Heart left ventricle (tissue), 16 donors: ENCODE measurements around the gene LARP7. TPM values are rescaled to one million over a fixed set of nuclear protein-coding genes. Genes with fewer than 3 reads are reported as not detected.

Experiments
- ATAC-seq, 4 donors: fragments of 200-7000 bp; cut with Tn5 transposase; one replicate each; pipeline ENCODE4 v1.9.1; 2020 to 2022; ENCODE audit warnings: moderate library complexity in 4 of 4, mild to moderate bottlenecking in 3 of 4, moderate number of reproducible peaks in 1 of 4
- DNase-seq, 5 donors: peaks; one replicate each; pipeline ENCODE4 v3.0.0-alpha.2; 2020
- H3K27ac ChIP-seq, 12 donors: fragments of 200-600 bp; sonication (generic) in 4 of 12; one replicate each; pipeline versions ENCODE4 v1.5.0 to v1.8.0; 2016 to 2022; ENCODE audit warnings: mild to moderate bottlenecking in 2 of 12
- H3K27me3 ChIP-seq, 9 donors: fragments of 200-600 bp; sonication (generic) in 2 of 9; one replicate each; pipeline versions ENCODE4 v1.5.1 to v1.8.0; 2016 to 2022; ENCODE audit warnings: mild to moderate bottlenecking in 3 of 9
- H3K36me3 ChIP-seq, 9 donors: fragments of 200-600 bp; sonication (generic) in 2 of 9; one replicate each; pipeline versions ENCODE4 v1.5.0 to v1.8.0; 2018 to 2022; ENCODE audit warnings: mild to moderate bottlenecking in 2 of 9
- H3K4me1 ChIP-seq, 12 donors: fragments of 200-600 bp; sonication (generic) in 4 of 12; one replicate each; pipeline versions ENCODE4 v1.5.0 to v1.8.0; 2016 to 2022; ENCODE audit warnings: mild to moderate bottlenecking in 3 of 12
- H3K4me3 ChIP-seq, 12 donors: fragments of 200-600 bp; sonication (generic) in 4 of 12; one replicate each; pipeline versions ENCODE4 v1.5.0 to v1.8.0; 2017 to 2022; ENCODE audit warnings: mild to moderate bottlenecking in 9 of 12, moderate library complexity in 4 of 12
- H3K9me3 ChIP-seq, 12 donors: fragments of 200-600 bp; sonication (generic) in 4 of 12; one replicate each; pipeline versions ENCODE4 v1.5.0 to v1.8.0; 2016 to 2022; ENCODE audit warnings: mild to moderate bottlenecking in 1 of 12
- CTCF ChIP-seq, 12 donors: fragments of 200-600 bp; sonication (generic) in 4 of 12; IDR thresholded peaks; one replicate each; pipeline versions ENCODE4 v1.5.0 to v1.8.0; 2018 to 2022; ENCODE audit warnings: antibody characterized with exemption in 12 of 12, mild to moderate bottlenecking in 5 of 12
- POLR2A ChIP-seq, 2 donors: fragments of 450-650 bp; IDR thresholded peaks; one replicate each; pipeline ENCODE4 v1.6.1; 2017; ENCODE audit warnings: antibody characterized with exemption in 2 of 2, mild to moderate bottlenecking in 2 of 2, moderate library complexity in 2 of 2
- WGBS, 4 donors: extraction: QIAGEN DNeasy Blood & Tissue Kit in 2 of 4; methylation state at CpG; one replicate each; pipeline versions ENCODE4 v1.1.5 to v1.1.7; 2013 to 2018; 5-methylcytosine and 5-hydroxymethylcytosine counted together
- intact Hi-C, 10 donors: fragments of 100-400 bp; cut with DNase I; formaldehyde crosslinking; loops; one replicate each; pipeline versions ENCODE4 v1.11.1 to v1.14.2; 2022
- long read RNA-seq, 3 donors: library from polyadenylated mRNA; unstranded; transcript quantifications; one replicate each; pipeline ENCODE4 v2.0.0, GENCODE V29; 2020 to 2021
- polyA plus RNA-seq, 2 donors: library from polyadenylated mRNA; stranded (reverse); fragments of 200-250 nt; gene quantifications; one replicate each; pipeline ENCODE4 v1.2.3, GENCODE V29; 2013
- total RNA-seq, 9 donors: library from RNA; depleted of rRNA in 2 of 9; stranded (reverse); fragments of >200 nt in 2 of 9; fragmentation: NEBNext Ultra II Directional in 3 of 9; extraction: Animal tissue kit (Norgen Biotek cat#: 25700) in 3 of 9; gene quantifications; one replicate each; pipeline versions ENCODE4 v1.1.0 to v1.2.4, GENCODE V29; 2016 to 2023
- donor health status: ischemic (EF 13 %, LVEDD 7.1; RV severe dilation, severe dysfunction).
- donor health status: healthy with polysubstance abuse.
- donor health status: DM: no; HTN: yes; CAD: no.
- donor health status: DM: no; HTN: no; CAD: no.
- donor health status: ischemic (EF 25% LVEDD 6.9; RV normal size, moderate dysfunction).
- donor health status: ischemic (EF 25% LVEDD 5.7; RV mildly dilated, moderate dysfunction).
- donor health status: healthy.
- donor health status: DM: yes; HTN: yes; CAD: no.
- donor health status: ischemic (EF 35%, LVEDD 5.7; RV mildly dilated, moderate dysfunction).
- donor health status: nonischemic (EF 11% LVEDD 7.7; RV severe dilation, severe dysfunction).
- donor health status: DM: yes; HTN: yes; CAD: no.
- donor health status: PGD.
- donor health status: ischemic (EF 29% LVEDD 5.4; RV normal size, mild dysfunction).
- donor health status: nonischemic (EF 23%, LVEDD 6.1; RV moderate dilation, normal function).

The LARP7 gene
- total RNA-seq = 10 to 100 TPM; 43.0 to 70.0 (median 50.3) TPM
- 10 to 100 TPM; 43.3 to 73.0 TPM for polyA plus RNA-seq
- long read RNA-seq, donor 1, transcript LARP7-202 (13 exons, 2,286 nt) = major isoform, 5 of 36 reads
- long read RNA-seq, donor 1, partial matches to known transcripts = 13 of 36 reads
- long read RNA-seq, donor 1, other reads (novel, unspliced or antisense) = 11 of 36 reads
- long read RNA-seq, donor 2, partial matches to known transcripts = 15 of 18 reads
- long read RNA-seq, donor 2, other reads (novel, unspliced or antisense) = 2 of 18 reads
- long read RNA-seq, donor 3, transcript LARP7-201 (13 exons, 2,164 nt) = major isoform, 5 of 30 reads
- long read RNA-seq, donor 3, partial matches to known transcripts = 13 of 30 reads
- long read RNA-seq, donor 3, other reads (novel, unspliced or antisense) = 7 of 30 reads

GRCh38 chr4:112636688-112637551, at the start of gene LARP7, which contains the start of gene ZGRF1:
Gene LARP7 (plus strand): TSS chr4:112637143. CDS start chr4:112644670, 7,527 bp downstream.
Gene ZGRF1 (minus strand): TSS chr4:112636909. CDS start chr4:112633176, 3,733 bp downstream.
- no peak for TF ChIP-seq POLR2A (IDR thresholded peaks at IDR 0.05)
- TF ChIP-seq CTCF (IDR thresholded peaks at IDR 0.05) = peak; percentile 59 to 99 (median 94)
- 0% methylated on average over 48 to 66 of the region's 66 CpGs for WGBS, 4 donors
- H3K4me1 ChIP-seq = peaks cover 0 to 39% (median 19%) of the 10 kb centered on the region in 12 donors
- peak within 1 kb of the TSS; percentile 92 to 98 (median 97) for H3K27ac ChIP-seq
- H3K4me3 ChIP-seq = peak within 1 kb of the TSS; percentile 45 to 80 (median 68)
- ATAC-seq (peak; percentile 97 to 98 (median 98)), DNase-seq (peak; percentile 99)
- no peaks in the 10 kb centered on the region for H3K27me3 ChIP-seq
- H3K9me3 ChIP-seq = no peaks in the 10 kb centered on the region
- intact Hi-C loops = loop anchor here in 6 of 10 donors (2.0 to 10.0 kb wide), 6 partner anchors 128 to 458 kb away; no protein-coding TSS in a partner anchor
- H3K36me3 ChIP-seq = peaks cover 0 to 17% (median 0%) of the 10 kb centered on the region in 9 donors

DNA sequence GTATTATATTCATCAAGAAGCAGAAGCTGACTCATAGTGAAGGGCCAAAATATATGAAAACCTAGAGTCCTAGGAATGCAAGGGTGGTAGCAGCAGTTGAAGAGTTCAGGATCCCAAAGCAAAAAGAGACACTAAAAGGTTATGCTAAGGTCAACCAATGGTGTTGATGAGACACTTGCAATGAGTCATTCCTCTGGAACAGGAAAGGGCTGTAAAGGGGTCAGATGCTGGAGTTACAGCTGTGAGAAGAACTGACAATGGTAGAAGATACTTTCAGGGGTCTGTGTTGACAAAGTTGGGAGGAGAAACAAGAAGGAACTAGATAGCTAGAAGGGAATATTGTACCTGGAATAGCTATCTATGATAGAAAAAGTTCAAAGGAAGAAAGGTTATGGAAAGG, 47.7 kb upstream of the LARP7 start:
- TF ChIP-seq CTCF (IDR thresholded peaks at IDR 0.05) (no peak), POLR2A (IDR thresholded peaks at IDR 0.05) (no peak)
- ATAC-seq (no peak), DNase-seq (no peak)
- intact Hi-C loops = no loop called here
- H3K27ac ChIP-seq = no peak overlapping the region
- no peaks in the 10 kb centered on the region for H3K4me1 ChIP-seq
- no peaks in the 10 kb centered on the region for H3K27me3 ChIP-seq
- peaks cover 0 to 9% (median 0%) of the 10 kb centered on the region in 12 donors for H3K9me3 ChIP-seq
- H3K36me3 ChIP-seq = peaks cover 0 to 1% (median 0%) of the 10 kb centered on the region in 9 donors
- H3K4me3 ChIP-seq = no peak overlapping the region

- ATAC-seq = no peak
- TF ChIP-seq POLR2A (IDR thresholded peaks at IDR 0.05) (no peak), CTCF (IDR thresholded peaks at IDR 0.05) (no peak)
- Histone ChIP-seq H3K4me1 (no peaks in the 10 kb centered on the region), H3K36me3 (no peaks in the 10 kb centered on the region), H3K9me3 (peaks cover 0 to 9% (median 0%) of the 10 kb centered on the region in 12 donors), H3K27me3 (no peaks in the 10 kb centered on the region), H3K4me3 (no peak overlapping the region), H3K27ac (no peak overlapping the region)
- intact Hi-C loops = no loop called here
- DNase-seq = no peak
- WGBS, 4 donors = 22 to 29% (median 26%) methylated on average over 1 of the region's 1 CpG
Measured at GRCh38 chr4:112591593-112591992, 45.4 kb upstream of the LARP7 start.

DNA sequence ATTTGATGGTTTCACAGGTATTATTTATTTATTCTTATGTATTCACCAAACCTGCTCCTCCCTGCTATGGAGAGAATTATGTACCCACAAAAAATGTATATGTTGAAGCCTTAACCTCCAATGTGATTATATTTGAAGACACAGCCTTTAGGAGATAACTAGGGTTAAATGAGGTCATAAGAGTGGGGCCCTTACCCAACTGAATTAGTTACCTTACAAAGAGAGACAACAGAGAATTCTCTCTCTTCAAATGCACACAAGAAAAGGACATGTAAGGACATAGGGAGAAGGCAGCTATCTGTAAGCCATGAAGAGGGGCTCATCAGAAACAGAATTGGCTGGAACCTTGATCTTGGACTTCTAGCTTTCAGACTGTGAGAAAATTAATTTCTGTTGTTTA, 44.2 kb upstream of the LARP7 start:
- H3K27me3 ChIP-seq = no peaks in the 10 kb centered on the region
- H3K9me3 ChIP-seq = peaks cover 0 to 9% (median 0%) of the 10 kb centered on the region in 12 donors
- no peak overlapping the region for H3K27ac ChIP-seq
- no peak for TF ChIP-seq POLR2A (IDR thresholded peaks at IDR 0.05)
- no peak for TF ChIP-seq CTCF (IDR thresholded peaks at IDR 0.05)
- no peak for DNase-seq
- intact Hi-C loops = no loop called here
- no peak overlapping the region for H3K4me3 ChIP-seq
- H3K36me3 ChIP-seq = no peaks in the 10 kb centered on the region
- no peak for ATAC-seq
- no peaks in the 10 kb centered on the region for H3K4me1 ChIP-seq
